Bronchial epithelial cell (primary cell): ENCODE measurements around the gene ATF7. TPM values are rescaled to one million over a fixed set of nuclear protein-coding genes. Genes with fewer than 3 reads are reported as not detected.

Experiments
- DNase-seq: peaks from one replicate; pipeline ENCODE4 v3.0.0-alpha.2; 2010; ENCODE audit warnings: low read depth
- FAIRE-seq: peaks from 2 replicates; lab custom pipeline; 2011; peaks lifted over from hg19 to GRCh38; lab: Jason Lieb, UNC
- H3K27me3 ChIP-seq: 2 replicates; pipeline ENCODE4 v1.5.1; 2011; ENCODE audit warnings: low read length; ENCODE audit not compliant: control insufficient read depth, insufficient read depth
- H3K36me3 ChIP-seq: 2 replicates; pipeline ENCODE4 v1.5.1; 2011; ENCODE audit warnings: low read length; ENCODE audit not compliant: control insufficient read depth, insufficient read depth
- H3K4me3 ChIP-seq: 2 replicates; pipeline ENCODE4 v1.5.1; 2011; ENCODE audit warnings: mild to moderate bottlenecking, low read depth, low read length, control low read depth
- CTCF ChIP-seq: IDR thresholded peaks from 2 replicates; pipeline ENCODE4 v1.5.1; 2011; ENCODE audit warnings: mild to moderate bottlenecking, moderate library complexity, low read length, control low read depth, inconsistent platforms; ENCODE audit not compliant: insufficient read depth, severe bottlenecking
- total RNA-seq: library from RNA; depleted of rRNA; stranded (reverse); fragments of >200 nt; gene quantifications from 2 replicates; pipeline ENCODE4 v1.2.1, GENCODE V29; 2014

Gene ATF7
- total RNA-seq: 5.3 and 6.4 TPM in 2 replicates

GRCh38 chr12:53625946-53626701, at the start of gene ATF7:
Gene ATF7, minus strand, starts transcription at chr12:53626382. Its CDS starts 25,382 bp downstream, at chr12:53601000.
- H3K36me3 ChIP-seq: no peaks in the 10 kb centered on the region
- peak within 1 kb of the TSS; percentile 62 for H3K4me3 ChIP-seq
- DNase-seq (peak; percentile 92), FAIRE-seq (no peak)
- no peaks in the 10 kb centered on the region for H3K27me3 ChIP-seq
- TF ChIP-seq CTCF: no peak

GRCh38 chr12:53674977-53675700, 49.0 kb upstream of the ATF7 start:
- Histone ChIP-seq H3K4me3 (peak overlapping the region; percentile 74), H3K27me3 (no peaks in the 10 kb centered on the region), H3K36me3 (peaks cover 8% of the 10 kb centered on the region)
- no peak for TF ChIP-seq CTCF
- FAIRE-seq (no peak), DNase-seq (peak; percentile 15)

- TF ChIP-seq CTCF: no peak
- DNase-seq: no peak
- peaks cover 17% of the 10 kb centered on the region for H3K36me3 ChIP-seq
- H3K27me3 ChIP-seq: no peaks in the 10 kb centered on the region
- FAIRE-seq: no peak
- no peak overlapping the region for H3K4me3 ChIP-seq
Measured at GRCh38 chr12:53670971-53671370, 44.8 kb upstream of the ATF7 start.

- H3K36me3 ChIP-seq: peaks cover 17% of the 10 kb centered on the region
- FAIRE-seq: no peak
Measured at GRCh38 chr12:53670308-53670707, 44.1 kb upstream of the ATF7 start.

GRCh38 chr12:53667080-53667479, 40.9 kb upstream of the ATF7 start:
- Histone ChIP-seq H3K27me3 (no peaks in the 10 kb centered on the region), H3K4me3 (no peak overlapping the region), H3K36me3 (peaks cover 16% of the 10 kb centered on the region)
- no peak for TF ChIP-seq CTCF
- no peak for FAIRE-seq
- DNase-seq: no peak

More at GRCh38 chr12:53670308-53670707, 44.1 kb upstream of the ATF7 start:
- H3K27me3 ChIP-seq: no peaks in the 10 kb centered on the region
- no peak for DNase-seq
- no peak overlapping the region for H3K4me3 ChIP-seq
- TF ChIP-seq CTCF: no peak
